Activated CD8-positive, alpha-beta T cell treated with anti-CD3 and anti-CD28 coated beads, Interleukin-2, amount 10 ng/mL, durations not matched to agents 7 days and 5 days (primary cell): ENCODE results near the gene WFDC9. TPM values are rescaled to one million over a fixed set of nuclear protein-coding genes. Genes with fewer than 3 reads are reported as not detected.

Source experiments
- ATAC-seq: fragments of 150-1000 bp; cut with Tn5 transposase; one replicate; pipeline ENCODE4 v1.10.0; 2021; ENCODE audit warnings: moderate library complexity
- CTCF ChIA-PET: fragments of 350-600 bp; sonication (Branson Sonifier 250); formaldehyde crosslinking; loops from one replicate; lab custom pipeline; 2021; ENCODE audit warnings: antibody characterized with exemption; lab: Charles Lee
- POLR2A ChIA-PET: fragments of 350-600 bp; sonication (Branson Sonifier 250); formaldehyde crosslinking; loops from one replicate; lab custom pipeline; 2021; ENCODE audit warnings: antibody characterized with exemption; lab: Charles Lee
- DNase-seq: peaks from one replicate; pipeline ENCODE4 v3.0.0-alpha.2; 2020
- H3K27ac Mint-ChIP-seq: one replicate; pipeline ENCODE4 v1.8.0; 2021; ENCODE audit warnings: mild to moderate bottlenecking, mixed read lengths
- H3K27me3 Mint-ChIP-seq: one replicate; pipeline ENCODE4 v1.8.0; 2021; ENCODE audit warnings: low read depth, mixed read lengths
- H3K36me3 Mint-ChIP-seq: one replicate; pipeline ENCODE4 v1.8.0; 2021; ENCODE audit warnings: low read depth, mixed read lengths
- H3K4me1 Mint-ChIP-seq: one replicate; pipeline ENCODE4 v1.8.0; 2021; ENCODE audit warnings: low read depth, mixed read lengths
- H3K4me3 Mint-ChIP-seq: one replicate; pipeline ENCODE4 v1.8.0; 2021; ENCODE audit warnings: mild to moderate bottlenecking, mixed read lengths
- H3K9me3 Mint-ChIP-seq: one replicate; pipeline ENCODE4 v1.8.0; 2022; ENCODE audit warnings: mixed read lengths; ENCODE audit not compliant: insufficient read depth
- total RNA-seq, 2 experiments: library from RNA; stranded (reverse); gene quantifications; one replicate each; pipeline ENCODE4 v1.2.3, GENCODE V29; 2021

Gene WFDC9
- total RNA-seq, 2 experiments from 2014 or later = not detected

GRCh38 chr20:45636513-45636912 is 5.4 kb upstream of the WFDC9 start:
- no peak overlapping the region for H3K4me3 Mint-ChIP-seq
- DNase-seq (no peak), ATAC-seq (no peak)
- peaks cover 10% of the 10 kb centered on the region for H3K27me3 Mint-ChIP-seq
- no peak overlapping the region for H3K27ac Mint-ChIP-seq
- H3K36me3 Mint-ChIP-seq = no peaks in the 10 kb centered on the region
- POLR2A ChIA-PET = no interaction called here
- CTCF ChIA-PET = no interaction called here
- no peaks in the 10 kb centered on the region for H3K4me1 Mint-ChIP-seq
- no peaks in the 10 kb centered on the region for H3K9me3 Mint-ChIP-seq

GRCh38 chr20:45630371-45630770 is 713 bp downstream of the WFDC9 start:
- POLR2A ChIA-PET = no interaction called here
- Mint-ChIP-seq H3K4me3 (no peak overlapping the region), H3K27me3 (peaks cover 9% of the 10 kb centered on the region), H3K9me3 (no peaks in the 10 kb centered on the region), H3K27ac (no peak overlapping the region), H3K4me1 (no peaks in the 10 kb centered on the region), H3K36me3 (no peaks in the 10 kb centered on the region)
- ATAC-seq (no peak), DNase-seq (no peak)
- CTCF ChIA-PET = interaction anchor here (1.3 to 4.4 kb wide), 3 partner anchors 11 to 141 kb away, joined by 3 to 26 read pairs (median 5); no protein-coding TSS in a partner anchor

- ChIA-PET POLR2A (no interaction called here), CTCF (interaction anchor here (0.7 to 4.4 kb wide), 6 partner anchors 11 to 141 kb away, joined by 3 to 26 read pairs (median 3); no protein-coding TSS in a partner anchor)
- Mint-ChIP-seq H3K4me3 (no peak within 1 kb of the TSS), H3K4me1 (no peaks in the 10 kb centered on the region), H3K36me3 (no peaks in the 10 kb centered on the region), H3K27ac (no peak within 1 kb of the TSS), H3K9me3 (no peaks in the 10 kb centered on the region), H3K27me3 (peaks cover 9% of the 10 kb centered on the region)
- ATAC-seq = peak; percentile 69
- DNase-seq = peak; percentile 32
Measured at GRCh38 chr20:45629496-45630100, 1.5 kb downstream of the WFDC9 start, which contains the start of gene WFDC10A. Gene WFDC10A, plus strand, starts transcription at chr20:45629739. Its CDS starts 75 bp downstream, at chr20:45629814.

GRCh38 chr20:45626540-45626939 is 4.5 kb downstream of the WFDC9 start:
- CTCF ChIA-PET = interaction anchor here (4.4 kb wide), 1 partner anchor 144 kb away, joined by 26 read pairs; no protein-coding TSS in a partner anchor
- Mint-ChIP-seq H3K4me3 (no peak overlapping the region), H3K9me3 (no peaks in the 10 kb centered on the region), H3K36me3 (no peaks in the 10 kb centered on the region), H3K27ac (no peak overlapping the region), H3K4me1 (no peaks in the 10 kb centered on the region), H3K27me3 (peaks cover 9% of the 10 kb centered on the region)
- POLR2A ChIA-PET = no interaction called here
- no peak for ATAC-seq
- DNase-seq = no peak

- no peaks in the 10 kb centered on the region for H3K4me1 Mint-ChIP-seq
- H3K27ac Mint-ChIP-seq = no peak overlapping the region
- DNase-seq (no peak), ATAC-seq (no peak)
- H3K9me3 Mint-ChIP-seq = no peaks in the 10 kb centered on the region
- CTCF ChIA-PET = no interaction called here
- H3K36me3 Mint-ChIP-seq = no peaks in the 10 kb centered on the region
- POLR2A ChIA-PET = no interaction called here
- H3K4me3 Mint-ChIP-seq = no peak overlapping the region
- H3K27me3 Mint-ChIP-seq = peaks cover 6% of the 10 kb centered on the region
Measured at GRCh38 chr20:45621593-45621992, 9.5 kb downstream of the WFDC9 start.

GRCh38 chr20:45617591-45617990 is 13.5 kb downstream of the WFDC9 start:
- Mint-ChIP-seq H3K27me3 (peaks cover 10% of the 10 kb centered on the region), H3K4me1 (no peaks in the 10 kb centered on the region), H3K9me3 (no peaks in the 10 kb centered on the region), H3K27ac (no peak overlapping the region), H3K4me3 (no peak overlapping the region), H3K36me3 (no peaks in the 10 kb centered on the region)
- ATAC-seq (no peak), DNase-seq (no peak)
- ChIA-PET CTCF (interaction anchor here (1.2 kb wide), 1 partner anchor 153 kb away, joined by 5 read pairs; no protein-coding TSS in a partner anchor), POLR2A (no interaction called here)

GRCh38 chr20:45612314-45612713 is 18.8 kb downstream of the WFDC9 start:
- Mint-ChIP-seq H3K36me3 (no peaks in the 10 kb centered on the region), H3K4me1 (peaks cover 2% of the 10 kb centered on the region), H3K27me3 (peaks cover 6% of the 10 kb centered on the region), H3K27ac (no peak overlapping the region), H3K4me3 (no peak overlapping the region), H3K9me3 (peaks cover 10% of the 10 kb centered on the region)
- ChIA-PET CTCF (no interaction called here), POLR2A (no interaction called here)
- ATAC-seq = no peak
- DNase-seq = no peak

- no peak overlapping the region for H3K27ac Mint-ChIP-seq
- no peak overlapping the region for H3K4me3 Mint-ChIP-seq
- H3K36me3 Mint-ChIP-seq = no peaks in the 10 kb centered on the region
- peaks cover 2% of the 10 kb centered on the region for H3K4me1 Mint-ChIP-seq
- ChIA-PET CTCF (no interaction called here), POLR2A (interaction anchor here (1.1 kb wide), 1 partner anchor 160 kb away, joined by 3 read pairs; no protein-coding TSS in a partner anchor)
- ATAC-seq (no peak), DNase-seq (no peak)
- H3K27me3 Mint-ChIP-seq = peaks cover 4% of the 10 kb centered on the region
- H3K9me3 Mint-ChIP-seq = peaks cover 15% of the 10 kb centered on the region
Measured at GRCh38 chr20:45611054-45611453, 20.0 kb downstream of the WFDC9 start.

- H3K36me3 Mint-ChIP-seq = no peaks in the 10 kb centered on the region
- DNase-seq = no peak
- no peak overlapping the region for H3K27ac Mint-ChIP-seq
- peaks cover 2% of the 10 kb centered on the region for H3K4me1 Mint-ChIP-seq
- ChIA-PET CTCF (no interaction called here), POLR2A (no interaction called here)
- H3K9me3 Mint-ChIP-seq = peaks cover 20% of the 10 kb centered on the region
- ATAC-seq = no peak
- H3K27me3 Mint-ChIP-seq = no peaks in the 10 kb centered on the region
- no peak overlapping the region for H3K4me3 Mint-ChIP-seq
Measured at GRCh38 chr20:45607810-45608209, 23.3 kb downstream of the WFDC9 start.

GRCh38 chr20:45595235-45595634 is 35.8 kb downstream of the WFDC9 start:
- Mint-ChIP-seq H3K4me3 (no peak overlapping the region), H3K27me3 (peaks cover 22% of the 10 kb centered on the region), H3K9me3 (no peaks in the 10 kb centered on the region), H3K27ac (no peak overlapping the region), H3K4me1 (no peaks in the 10 kb centered on the region), H3K36me3 (no peaks in the 10 kb centered on the region)
- ChIA-PET POLR2A (no interaction called here), CTCF (interaction anchor here (3.7 kb wide), 1 partner anchor 176 kb away, joined by 18 read pairs; no protein-coding TSS in a partner anchor)
- ATAC-seq (no peak), DNase-seq (no peak)

GRCh38 chr20:45593498-45593897 is 37.6 kb downstream of the WFDC9 start:
- Mint-ChIP-seq H3K27ac (no peak overlapping the region), H3K27me3 (peaks cover 24% of the 10 kb centered on the region), H3K9me3 (no peaks in the 10 kb centered on the region), H3K4me3 (no peak overlapping the region), H3K36me3 (no peaks in the 10 kb centered on the region), H3K4me1 (no peaks in the 10 kb centered on the region)
- no peak for ATAC-seq
- ChIA-PET POLR2A (no interaction called here), CTCF (interaction anchor here (1.0 to 3.7 kb wide), 3 partner anchors 134 to 177 kb away, joined by 3 to 18 read pairs (median 3); no protein-coding TSS in a partner anchor)
- no peak for DNase-seq

GRCh38 chr20:45592574-45593189 is 38.4 kb downstream of the WFDC9 start:
- Mint-ChIP-seq H3K9me3 (no peaks in the 10 kb centered on the region), H3K27me3 (peaks cover 23% of the 10 kb centered on the region), H3K4me1 (no peaks in the 10 kb centered on the region), H3K4me3 (no peak overlapping the region), H3K27ac (no peak overlapping the region), H3K36me3 (no peaks in the 10 kb centered on the region)
- DNase-seq (peak; percentile 50), ATAC-seq (peak; percentile 60)
- ChIA-PET POLR2A (no interaction called here), CTCF (interaction anchor here (0.6 to 3.7 kb wide), 5 partner anchors 71 to 274 kb away, joined by 3 to 19 read pairs (median 4); no protein-coding TSS in a partner anchor)
